ENCODE data around the gene PELI2.

DNA sequence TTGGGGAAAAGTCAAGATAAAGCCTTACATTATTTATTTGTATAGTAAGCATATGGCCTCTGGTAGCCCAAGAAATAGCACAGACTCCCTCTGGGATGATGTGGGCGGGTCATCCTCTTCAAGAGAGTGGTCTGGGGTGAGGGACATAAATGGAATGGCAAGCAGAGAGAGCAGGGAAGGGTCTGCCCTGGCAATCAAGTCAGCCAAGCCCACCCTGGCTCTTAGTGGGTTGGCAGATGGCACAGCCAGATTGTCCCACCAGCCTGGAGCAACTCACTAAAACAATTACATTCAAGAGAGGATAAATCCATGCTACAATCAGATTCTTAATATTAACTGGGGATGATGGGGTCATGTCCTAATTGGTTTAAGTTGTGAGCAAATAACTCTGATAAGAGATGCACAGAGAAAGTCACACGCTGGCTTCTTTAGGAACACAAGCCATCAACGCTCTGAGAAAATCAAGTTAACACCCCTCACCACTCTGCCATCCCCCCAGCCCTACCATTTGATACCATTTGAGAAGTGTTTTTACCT, 2.8 kb upstream of the PELI2 start:
- TF ChIP-seq, protein P1, sequence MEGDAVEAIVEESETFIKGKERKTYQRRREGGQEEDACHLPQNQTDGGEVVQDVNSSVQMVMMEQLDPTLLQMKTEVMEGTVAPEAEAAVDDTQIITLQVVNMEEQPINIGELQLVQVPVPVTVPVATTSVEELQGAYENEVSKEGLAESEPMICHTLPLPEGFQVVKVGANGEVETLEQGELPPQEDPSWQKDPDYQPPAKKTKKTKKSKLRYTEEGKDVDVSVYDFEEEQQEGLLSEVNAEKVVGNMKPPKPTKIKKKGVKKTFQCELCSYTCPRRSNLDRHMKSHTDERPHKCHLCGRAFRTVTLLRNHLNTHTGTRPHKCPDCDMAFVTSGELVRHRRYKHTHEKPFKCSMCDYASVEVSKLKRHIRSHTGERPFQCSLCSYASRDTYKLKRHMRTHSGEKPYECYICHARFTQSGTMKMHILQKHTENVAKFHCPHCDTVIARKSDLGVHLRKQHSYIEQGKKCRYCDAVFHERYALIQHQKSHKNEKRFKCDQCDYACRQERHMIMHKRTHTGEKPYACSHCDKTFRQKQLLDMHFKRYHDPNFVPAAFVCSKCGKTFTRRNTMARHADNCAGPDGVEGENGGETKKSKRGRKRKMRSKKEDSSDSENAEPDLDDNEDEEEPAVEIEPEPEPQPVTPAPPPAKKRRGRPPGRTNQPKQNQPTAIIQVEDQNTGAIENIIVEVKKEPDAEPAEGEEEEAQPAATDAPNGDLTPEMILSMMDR (optimal IDR thresholded peaks at IDR 0.05 in 1 of 3, IDR thresholded peaks at IDR 0.05 in 1 of 3, conservative IDR thresholded peaks at IDR 0.05 in 1 of 3; ENCODE audit: extremely low read depth in 1 of 3, insufficient read depth in 2 of 3, low read length in 3 of 3), result no peak
- no peak for TF ChIP-seq EZH2 (IDR thresholded peaks at IDR 0.05; ENCODE audit: low read length)

Data from keratinocyte (primary cell).